HG03280 (cell line): ENCODE results near the gene DCAF8.

Source experiments
- ATAC-seq: cut with Tn5 transposase; IDR thresholded peaks from one replicate; pipeline ENCODE4 v1.9.1; 2021; ENCODE audit warnings: mild to moderate bottlenecking, moderate library complexity; ENCODE audit not compliant: unreplicated experiment

Gene DCAF8

DNA sequence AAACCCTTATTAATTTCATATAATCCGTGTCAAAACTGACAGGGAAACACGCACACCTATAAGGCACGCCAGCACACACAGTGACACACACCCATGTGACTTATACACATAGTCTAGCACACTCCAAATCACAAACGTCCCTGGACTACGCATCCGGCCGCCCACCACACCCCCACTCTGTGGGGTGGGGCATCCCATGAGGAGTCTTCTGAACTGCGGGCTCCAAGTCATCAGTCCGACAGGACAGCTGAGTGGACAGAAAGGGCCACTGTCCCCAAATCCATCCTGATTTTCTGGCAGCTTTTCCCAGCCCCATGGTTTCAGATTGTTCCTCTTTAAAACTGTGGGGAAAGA lies 56.3 kb downstream of the DCAF8 start:
- peak; percentile 35 for ATAC-seq

DNA sequence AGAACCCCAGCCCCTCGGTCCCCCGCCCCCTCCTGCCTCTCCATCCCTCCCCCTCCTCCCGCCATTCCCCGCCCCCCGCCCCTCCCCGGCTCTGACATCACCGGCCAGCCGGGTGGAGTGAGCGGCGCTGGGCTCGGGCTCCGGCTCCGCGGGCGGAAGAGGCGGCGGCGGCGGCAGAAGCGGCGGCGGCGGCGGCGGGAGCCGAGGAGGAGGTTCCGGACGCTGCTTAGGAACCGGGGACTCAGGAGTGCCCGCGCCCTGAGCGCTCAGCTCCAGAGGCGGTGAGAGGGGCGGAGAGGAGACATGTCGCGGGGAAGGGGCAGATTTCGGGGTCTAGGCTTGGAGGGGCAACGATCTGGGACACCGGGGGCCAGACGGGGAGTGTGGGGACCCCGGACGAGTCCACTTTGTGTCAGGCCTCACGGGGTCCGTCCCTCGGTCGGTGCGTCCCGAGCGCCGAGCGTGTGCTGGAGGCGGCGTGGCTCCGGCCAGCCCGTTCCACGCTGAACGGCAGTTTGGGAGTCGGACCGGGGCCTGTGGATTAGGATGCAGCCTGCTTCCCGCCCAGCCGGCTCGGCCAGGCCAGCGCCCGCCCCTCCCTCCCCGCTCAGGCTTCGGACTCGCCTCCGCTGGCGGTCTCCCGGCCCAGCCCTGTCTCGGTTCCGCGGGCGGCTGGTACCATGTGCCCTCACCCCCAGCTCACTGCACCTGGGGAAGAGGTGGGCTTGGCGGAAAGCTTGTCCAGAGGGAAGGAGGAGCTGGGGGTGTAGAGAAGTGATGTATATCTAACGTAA lies 56.9 kb downstream of the DCAF8 start, which contains the start of gene PEA15:
Gene PEA15, plus strand, starts transcription at position 143 of the 794 bp plus-strand sequence. CDS start 6,161 bp downstream, outside the sequence.
- peak; percentile 55 for ATAC-seq

DNA sequence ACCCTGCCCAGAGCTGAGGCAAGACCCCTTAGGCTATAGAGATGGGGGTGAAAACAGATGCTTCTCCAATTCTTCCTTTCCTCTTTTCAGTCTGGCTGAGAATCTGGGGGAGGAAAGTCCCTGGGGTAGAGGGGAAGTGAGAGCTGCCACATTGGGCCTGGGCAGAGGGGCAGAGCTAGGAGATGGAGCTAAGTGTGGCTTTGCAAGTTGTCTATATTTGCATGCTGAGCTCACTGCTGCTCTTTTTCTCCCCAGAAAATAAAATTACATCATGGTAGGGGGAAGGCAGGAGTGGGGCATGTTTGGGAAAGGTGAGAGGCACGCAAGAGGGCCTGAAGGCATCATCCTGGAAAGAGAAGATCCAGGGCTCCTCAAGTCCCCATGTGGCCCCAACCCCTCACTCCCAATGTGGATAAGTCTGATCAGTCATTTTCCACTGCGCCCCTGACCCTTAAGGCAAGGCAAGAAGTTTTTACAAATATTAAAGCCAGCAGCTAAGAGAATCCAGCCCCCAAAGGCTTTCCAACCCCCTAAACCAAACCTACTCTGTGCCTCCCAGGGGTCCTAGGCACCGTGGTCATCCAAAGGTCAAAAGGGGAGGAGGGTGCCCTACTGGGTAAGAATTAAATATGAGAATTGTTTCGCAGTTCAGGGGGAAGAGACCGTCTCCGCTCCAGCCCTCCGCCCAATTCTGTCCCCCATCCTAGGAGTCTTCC lies 57.7 kb downstream of the DCAF8 start:
- peak; percentile 42 for ATAC-seq

DNA sequence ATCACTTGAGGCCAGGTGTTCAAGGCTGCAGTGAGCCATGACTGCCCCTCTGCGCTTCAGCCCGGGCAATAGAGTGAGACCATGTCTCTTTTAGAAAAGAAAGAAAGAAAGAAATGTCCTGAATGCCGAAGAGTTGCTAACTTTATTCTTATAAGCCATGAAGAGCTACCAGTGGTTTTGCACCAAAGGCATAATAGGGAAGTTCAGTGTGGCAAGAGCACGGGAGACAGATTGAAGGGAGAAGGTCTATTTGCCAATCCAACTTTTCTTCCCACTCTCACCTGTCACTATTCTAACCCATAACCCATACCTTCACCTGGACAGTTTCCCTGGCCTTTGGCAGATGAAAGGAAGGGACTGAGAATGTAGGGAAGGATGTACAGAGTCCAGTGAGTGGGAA lies 61.6 kb downstream of the DCAF8 start:
- no peak for ATAC-seq

DNA sequence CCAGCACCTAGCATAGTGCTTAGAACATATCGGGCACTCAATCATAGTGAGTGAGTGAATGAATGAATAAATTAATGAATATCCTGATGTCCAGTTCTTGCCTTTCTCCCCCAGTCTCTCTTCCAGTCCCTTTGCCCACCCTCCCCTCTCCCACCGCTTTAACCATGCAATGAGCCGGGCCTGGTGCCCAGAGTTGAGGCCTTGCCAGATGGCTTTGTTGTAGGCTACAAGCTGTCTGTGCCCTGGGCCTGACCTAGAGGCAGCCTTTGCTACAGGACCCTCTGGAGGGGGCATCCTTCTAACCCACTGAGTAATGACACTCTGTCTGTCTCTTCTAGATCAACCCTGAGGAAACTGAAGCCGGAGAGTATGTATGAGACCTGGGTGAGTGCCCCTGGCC lies 65.1 kb downstream of the DCAF8 start:
- no peak for ATAC-seq

DNA sequence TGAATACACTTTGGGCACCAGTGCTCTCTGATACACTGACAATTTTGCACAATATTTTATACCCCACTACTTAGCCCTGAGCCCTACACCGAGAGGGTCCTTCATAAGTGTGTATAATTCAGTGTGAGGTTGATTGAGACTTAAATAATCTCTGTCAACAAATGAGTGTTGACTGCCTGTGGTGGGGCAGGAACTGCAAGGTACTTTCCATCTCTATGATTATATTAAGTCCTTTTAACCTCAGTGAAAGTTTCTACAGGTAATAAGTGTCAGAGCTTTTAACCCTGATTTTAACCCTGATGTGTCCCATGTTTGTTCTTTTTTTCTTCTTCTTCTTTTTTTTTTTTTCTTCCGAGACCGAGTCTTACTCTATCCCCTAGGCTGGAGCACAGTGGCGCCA lies 66.2 kb downstream of the DCAF8 start:
- ATAC-seq: no peak

DNA sequence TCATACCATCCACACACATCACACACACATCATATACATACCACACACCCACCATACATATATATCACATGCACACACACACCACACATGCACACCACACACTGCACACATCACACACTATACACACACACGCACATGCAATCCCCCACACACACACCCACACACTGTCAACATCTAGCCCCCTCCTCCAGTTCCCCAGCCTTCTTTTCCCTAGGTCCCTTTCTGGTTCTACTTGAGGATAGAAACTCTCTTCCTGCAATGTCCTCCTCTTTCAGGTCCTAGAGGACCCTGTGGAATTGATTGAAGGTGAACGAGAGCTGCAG lies 67.7 kb downstream of the DCAF8 start:
- no peak for ATAC-seq

DNA sequence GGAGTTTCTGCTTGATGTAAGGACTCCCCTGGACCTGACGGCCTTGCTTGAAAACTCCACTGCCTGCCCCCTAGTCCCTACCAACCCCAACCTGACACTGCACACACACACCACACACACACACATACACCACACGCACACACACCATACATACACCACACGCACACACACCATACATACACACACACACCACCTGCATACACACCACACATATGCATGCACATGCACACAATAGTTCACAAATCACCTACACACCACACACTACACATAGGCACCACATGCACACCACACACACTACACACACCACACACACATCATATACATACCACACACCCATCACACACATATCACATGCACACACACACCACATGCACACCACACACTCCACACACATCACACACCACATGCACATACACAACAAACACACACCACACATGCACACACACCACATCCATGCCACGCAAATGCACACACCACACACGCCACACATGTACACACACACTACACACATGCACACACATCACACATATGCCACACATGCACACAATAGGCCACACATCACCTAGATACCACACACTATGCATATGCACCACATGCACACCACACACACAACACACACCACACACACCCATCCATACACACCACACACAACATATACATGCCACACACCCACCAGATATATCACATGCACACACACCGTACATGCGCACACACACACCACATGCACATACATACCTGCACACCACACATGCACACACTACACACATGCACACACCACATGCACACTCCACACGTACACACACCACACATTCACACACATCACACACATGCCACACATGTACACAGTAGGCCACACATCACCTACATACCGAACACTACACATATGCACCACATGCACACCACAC lies 68.3 kb downstream of the DCAF8 start:
- no peak for ATAC-seq

DNA sequence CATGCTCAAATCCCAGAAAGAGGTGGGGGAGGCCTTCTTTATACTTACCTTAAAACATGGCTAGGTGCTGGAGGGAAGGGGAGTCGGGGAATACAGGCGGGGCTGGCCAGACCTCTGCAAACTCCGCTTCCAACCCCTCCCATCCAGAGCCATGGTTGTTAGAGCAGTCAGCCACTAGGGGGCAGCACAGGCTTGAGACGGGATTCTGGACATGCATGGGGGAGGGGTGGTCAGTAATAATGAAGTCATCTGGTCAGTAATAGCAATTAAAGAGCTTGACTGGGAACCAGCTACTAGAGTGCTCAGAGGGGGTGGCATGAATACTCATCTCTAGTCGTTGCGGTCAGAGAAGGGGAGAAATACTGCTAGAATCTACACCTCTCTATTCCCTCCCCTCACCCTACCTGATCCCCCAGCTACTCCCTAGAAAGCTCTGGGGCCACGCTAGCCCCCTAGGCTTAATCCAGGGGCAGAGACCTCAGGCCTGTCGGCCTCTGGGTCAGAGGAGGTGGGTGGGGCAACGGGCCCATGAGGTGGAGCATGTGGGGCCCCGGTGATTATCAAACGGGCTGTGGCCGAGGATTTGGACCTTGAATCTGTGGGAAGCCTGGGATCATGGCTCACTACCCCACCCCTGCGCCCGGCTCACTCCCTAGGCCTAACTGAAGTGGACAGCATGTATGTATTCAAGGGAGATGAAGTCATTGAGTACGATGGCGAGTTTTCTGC lies 69.1 kb downstream of the DCAF8 start:
- no peak for ATAC-seq

DNA sequence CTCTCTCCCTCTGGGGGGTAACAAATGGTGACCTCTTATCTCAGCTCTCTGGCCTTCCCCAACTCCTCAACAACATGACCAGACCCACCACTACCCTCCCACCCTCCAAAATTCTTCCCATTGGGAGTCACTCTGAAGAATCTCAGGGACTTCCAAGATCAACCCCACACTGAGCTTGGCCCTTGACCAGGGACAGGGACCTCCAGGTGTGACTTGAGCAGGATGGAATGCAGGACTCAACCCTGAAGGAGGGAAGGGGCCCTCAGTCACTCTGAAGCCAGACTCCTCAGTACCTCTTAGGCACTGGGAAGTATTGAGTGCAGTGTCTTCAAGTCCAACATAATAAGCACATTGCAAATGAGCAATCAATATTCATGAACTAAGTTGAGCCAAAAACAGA lies 70.1 kb downstream of the DCAF8 start:
- ATAC-seq: no peak

DNA sequence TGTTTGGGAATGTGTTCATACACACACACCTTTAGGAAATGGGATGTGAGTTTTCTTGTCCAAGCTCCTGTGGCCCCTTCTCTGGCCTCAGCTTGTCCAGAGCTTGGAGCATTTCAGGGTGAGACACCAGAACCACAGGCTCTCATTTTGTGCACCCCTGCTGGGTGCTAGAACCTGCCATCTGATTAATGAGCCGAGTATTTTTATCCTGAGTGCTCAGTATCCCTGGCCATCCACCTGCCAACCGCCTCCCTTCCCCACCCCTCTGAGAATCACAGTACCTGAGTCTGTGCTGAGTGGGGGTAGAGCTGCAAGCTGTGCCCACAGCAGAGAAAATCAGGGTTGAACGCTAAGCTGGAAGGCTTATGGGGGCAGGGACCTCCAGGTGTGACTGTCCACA lies 70.6 kb downstream of the DCAF8 start:
- ATAC-seq: no peak

DNA sequence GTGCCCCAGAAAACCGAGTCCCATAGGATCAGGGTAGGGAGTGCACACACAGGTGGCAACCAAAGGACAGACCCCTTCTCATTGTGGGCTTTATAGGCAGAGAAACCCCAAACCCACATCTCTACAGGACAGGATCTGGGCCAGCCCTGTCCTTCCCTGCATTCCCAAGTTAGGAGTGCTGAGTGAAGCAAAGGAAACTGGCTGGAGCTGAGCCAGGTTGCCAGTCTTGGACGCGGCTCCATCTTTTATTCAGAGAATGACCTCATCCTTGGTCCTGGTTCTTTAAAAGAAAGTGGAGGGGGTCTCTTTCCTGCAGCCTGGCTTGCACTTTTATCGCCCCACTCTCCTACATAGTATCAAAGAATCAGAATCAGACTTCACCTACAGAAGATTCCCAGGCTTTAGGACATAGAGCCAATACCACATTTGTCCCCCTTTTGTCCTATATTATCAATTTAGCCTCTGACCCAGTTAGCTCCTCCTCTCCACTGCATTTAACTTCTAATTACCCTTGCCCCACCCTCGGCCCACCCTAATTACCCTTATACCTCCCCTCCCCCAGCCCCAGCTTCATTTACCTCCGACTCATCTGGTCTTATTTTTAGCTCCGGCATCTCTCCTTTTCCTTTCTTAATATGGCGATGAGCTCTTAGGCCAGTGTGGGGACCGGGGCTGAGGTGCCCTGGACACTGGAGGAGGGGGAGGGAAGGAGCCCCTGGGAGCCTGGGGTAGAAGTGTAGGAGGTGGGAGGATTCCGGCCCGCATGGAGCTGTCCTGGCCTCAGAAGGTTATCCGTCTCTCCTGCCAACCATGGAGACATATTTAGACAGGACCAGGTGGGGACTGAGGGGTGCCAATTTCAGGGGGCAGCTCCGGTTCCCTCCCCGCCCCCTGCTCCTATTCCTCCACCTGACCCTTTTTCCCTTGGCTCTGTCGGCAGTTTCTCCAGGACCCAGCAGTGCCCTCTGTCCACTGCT lies 72.4 kb downstream of the DCAF8 start, which contains the start of gene CASQ1:
Gene CASQ1, plus strand, starts transcription at position 927 of the 977 bp plus-strand sequence. CDS start 177 bp downstream, outside the sequence.
- no peak for ATAC-seq

DNA sequence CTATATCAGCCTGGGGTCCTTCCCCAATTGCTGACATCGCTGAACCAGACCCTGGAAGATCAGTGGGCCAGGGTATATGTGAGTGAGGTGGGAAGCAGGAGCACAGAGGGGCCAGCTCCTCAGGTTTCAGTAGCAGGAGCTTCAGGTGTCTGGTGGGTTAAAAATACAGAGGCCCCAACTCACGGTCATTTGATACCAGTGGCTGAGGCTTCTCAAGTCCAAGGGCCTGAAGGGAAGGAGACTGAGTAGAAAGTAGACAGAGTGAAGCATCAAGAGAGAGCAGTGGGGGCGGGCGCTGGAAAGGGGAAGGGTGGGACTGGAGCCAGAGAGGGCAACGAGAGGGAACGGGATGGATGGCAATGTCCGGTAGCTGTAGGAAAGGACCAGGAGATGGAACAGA lies 74.0 kb downstream of the DCAF8 start:
- no peak for ATAC-seq

DNA sequence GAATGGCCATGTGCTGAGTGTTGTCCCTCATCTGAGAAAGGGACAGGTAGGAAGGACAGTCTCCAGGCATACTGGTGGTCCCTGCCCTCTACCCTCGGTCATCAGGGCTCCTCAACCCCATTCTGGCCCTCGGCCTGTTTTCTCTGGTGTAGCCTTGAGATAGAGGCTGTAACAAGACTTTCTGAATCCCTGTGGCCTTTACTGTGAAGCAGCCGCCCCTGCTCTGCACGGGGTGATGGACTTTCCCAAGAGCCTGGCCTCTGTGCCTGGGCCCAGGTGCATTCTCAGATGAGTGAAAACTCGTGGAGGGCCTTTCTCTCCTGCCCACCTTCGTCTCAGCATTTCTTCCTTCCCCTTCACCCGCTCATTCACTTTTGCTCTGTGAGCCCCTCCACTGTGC lies 74.9 kb downstream of the DCAF8 start:
- ATAC-seq: no peak

DNA sequence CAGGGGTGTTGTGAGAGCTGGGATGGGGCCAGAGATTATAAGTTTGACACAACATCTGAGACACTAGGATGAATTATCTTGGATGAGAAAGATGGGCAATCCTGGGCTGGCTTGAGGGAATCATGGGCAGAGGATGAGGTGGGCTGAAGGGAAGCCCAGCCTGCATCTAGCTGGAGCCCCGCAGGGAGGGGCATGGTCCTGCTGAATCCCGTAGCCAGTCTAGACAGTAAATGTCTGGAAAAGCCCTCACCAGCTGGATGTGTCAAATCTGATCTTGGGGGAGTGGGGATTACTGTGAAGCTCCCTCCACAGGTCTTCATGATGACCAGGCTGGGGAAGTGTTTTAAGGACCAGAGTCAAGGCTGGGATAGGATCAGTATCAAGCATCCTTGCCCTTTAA lies 75.6 kb downstream of the DCAF8 start:
- ATAC-seq: no peak

DNA sequence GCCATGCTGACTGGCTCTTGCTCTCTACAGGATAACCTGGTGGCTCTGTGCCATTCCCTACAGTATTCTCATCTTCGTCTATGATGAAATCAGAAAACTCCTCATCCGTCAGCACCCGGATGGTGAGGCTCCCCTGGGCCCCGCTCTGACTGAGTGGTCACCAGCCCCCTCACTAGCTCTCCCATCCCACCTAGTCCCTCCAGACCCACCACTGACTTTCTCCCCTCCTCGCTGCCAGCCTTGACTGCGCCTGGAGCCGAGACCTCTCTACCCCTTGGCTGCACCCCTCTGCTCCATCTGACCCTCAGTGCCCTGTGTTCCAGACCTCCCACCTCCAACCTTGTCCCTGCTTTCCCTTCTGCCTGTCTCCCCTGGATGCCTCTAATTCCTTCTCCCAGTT lies 76.1 kb downstream of the DCAF8 start:
- ATAC-seq: no peak

DNA sequence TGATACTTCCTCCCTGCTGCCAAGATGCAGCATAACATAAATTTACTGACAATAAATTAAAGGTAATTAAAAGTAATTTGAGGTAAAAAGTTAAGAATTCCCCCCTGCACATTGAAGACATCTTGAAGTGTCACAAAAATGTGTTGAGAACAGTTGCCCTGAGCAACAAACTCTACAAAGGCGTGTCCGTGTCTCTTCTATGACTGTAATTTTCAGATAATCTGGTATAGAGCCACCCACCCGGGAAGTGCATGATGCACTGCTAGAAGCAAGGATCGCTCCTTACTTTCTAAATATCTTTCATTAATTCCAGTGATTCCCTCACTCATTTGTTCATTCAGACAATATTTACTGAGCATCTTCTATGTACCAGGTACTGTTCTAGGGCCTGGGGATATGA lies 83.0 kb downstream of the DCAF8 start:
- no peak for ATAC-seq

DNA sequence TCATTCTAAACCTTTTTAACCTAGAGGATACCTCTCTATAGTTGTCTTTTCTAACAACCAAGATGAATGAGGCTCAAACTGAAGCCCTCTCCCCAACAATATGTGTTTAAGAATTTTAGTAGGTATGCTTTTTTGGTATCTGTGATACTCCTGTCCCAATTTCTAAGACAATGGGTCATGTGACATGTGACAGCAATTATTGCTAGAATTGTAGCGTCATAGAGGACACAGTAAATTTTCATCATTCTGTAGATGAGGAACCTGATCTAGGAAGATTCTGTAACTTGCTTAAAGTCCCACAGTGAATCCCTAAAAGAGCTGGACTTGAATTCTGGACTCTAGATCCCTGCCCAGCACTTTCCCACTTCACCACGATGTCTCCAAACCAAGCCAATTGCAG lies 83.6 kb downstream of the DCAF8 start:
- no peak for ATAC-seq

DNA sequence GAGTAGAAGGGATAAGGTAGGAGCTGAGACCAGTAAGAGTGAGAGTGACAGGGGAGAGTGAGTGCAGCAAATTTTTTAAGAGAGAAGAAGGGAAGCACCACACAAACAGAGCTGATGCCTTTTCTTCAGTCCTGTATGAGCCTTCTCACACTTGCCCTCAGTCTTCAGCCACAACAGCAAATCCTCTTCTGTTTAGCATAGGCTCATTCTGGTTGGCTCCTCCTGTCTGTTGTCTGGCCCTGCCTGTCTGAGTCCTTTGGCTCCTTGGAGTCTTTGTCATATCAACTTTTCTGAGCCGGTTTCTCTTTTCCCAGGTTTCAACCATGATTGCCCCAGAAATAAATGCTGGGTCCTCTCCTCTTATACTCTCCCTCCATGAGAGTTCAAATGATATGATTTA lies 84.7 kb downstream of the DCAF8 start:
- no peak for ATAC-seq

DNA sequence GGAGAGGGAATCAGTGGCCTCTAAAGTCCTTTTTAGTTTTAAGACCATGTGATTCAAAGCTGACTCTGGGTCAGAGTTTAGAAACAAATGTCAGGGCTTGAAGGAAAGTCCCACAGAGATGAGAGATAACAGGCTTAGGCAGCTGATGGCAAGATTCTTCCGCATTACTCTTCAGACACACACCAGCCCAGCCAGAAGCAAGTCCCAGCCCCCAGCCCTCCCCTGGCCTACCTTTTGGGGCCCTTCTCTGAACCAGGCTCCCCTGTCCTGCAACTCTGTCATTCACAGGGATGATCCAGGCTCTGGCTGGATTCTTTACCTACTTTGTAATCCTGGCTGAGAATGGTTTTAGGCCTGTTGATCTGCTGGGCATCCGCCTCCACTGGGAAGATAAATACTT lies 85.1 kb downstream of the DCAF8 start:
- no peak for ATAC-seq
